HG03103 (cell line): ENCODE measurements around the gene NCAPH2.

Experiments
- ATAC-seq: cut with Tn5 transposase; IDR thresholded peaks from one replicate; pipeline ENCODE4 v1.9.1; 2021; ENCODE audit warnings: low read depth; ENCODE audit not compliant: unreplicated experiment

The NCAPH2 gene

GRCh38 chr22:50507991-50508884 lies at the start of gene NCAPH2:
Gene NCAPH2 (plus strand): TSS chr22:50508224. CDS start chr22:50508338, 114 bp downstream.
- ATAC-seq, result peak; percentile 63

DNA sequence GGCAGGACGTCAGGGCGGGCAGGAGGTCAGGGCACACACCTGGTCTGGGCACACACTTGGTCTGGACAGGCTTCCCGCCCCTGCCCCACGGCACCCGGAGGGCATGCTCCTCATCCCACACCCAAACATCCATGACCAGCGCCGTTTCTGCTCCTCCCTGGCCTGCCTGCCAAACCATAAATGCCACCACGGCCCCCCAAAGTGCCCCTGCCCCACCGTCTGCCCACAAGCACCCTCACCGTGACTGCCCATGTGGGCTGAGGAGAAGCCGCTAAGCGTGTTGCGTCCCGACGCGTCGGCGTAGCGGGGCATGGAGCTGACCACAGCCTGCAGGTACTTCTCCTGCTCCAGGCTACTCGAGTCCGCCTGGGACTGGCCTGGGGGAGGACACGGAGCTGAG lies 49.0 kb upstream of the NCAPH2 start:
- no peak for ATAC-seq

GRCh38 chr22:50459496-50460140 lies 48.4 kb upstream of the NCAPH2 start:
- ATAC-seq, result no peak

- no peak for ATAC-seq
Observed at GRCh38 chr22:50460938-50461337, 47.1 kb upstream of the NCAPH2 start.

DNA sequence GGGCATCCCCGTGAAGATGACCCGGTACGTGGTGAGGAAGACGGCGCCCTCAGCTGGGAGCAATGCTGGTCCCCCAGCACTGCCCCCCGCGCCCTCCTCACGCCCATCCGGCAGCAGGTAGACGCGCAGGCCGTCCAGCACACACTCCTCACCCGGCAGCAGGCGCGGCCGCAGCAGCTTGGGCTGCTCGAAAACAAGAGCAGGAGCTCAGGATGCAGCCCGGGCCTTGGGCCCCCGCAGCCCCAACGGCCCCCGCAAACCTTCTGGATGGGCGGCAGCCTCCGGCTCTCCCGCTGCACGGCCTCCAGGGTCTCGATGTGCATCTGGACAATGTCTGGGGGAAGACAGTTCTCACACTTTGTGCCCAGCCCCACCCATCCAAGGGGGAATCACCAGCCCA lies 46.5 kb upstream of the NCAPH2 start:
- no peak for ATAC-seq

DNA sequence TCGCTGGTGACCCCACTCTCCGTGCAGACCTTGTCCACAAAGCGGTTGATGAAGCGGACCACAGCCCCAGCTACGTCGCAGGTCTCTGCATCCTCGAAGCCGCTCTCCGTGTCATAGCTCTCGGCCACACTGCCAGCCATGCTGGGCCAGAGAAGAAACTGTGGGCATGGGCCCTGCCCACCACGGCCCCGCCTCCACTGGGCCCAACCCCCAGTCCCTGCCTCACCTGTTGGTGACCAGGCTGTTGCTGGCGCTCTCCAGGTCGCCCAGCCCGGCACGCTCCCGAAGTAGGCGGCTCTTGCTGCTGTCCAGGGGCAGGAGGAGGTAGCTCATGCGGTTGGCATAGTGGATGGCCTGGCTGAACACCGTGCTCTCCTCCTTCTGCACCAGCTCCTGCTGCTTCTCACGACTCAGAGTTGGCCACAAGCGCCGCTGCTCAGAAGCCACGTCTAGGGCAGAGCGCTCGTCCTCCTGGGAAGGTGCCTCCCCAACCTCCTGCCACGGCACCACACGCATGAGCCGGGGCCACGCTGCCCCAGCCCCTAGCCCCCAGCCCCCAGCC lies 46.0 kb upstream of the NCAPH2 start:
- no peak for ATAC-seq

GRCh38 chr22:50463188-50463900 lies 44.7 kb upstream of the NCAPH2 start:
- no peak for ATAC-seq

GRCh38 chr22:50464451-50464850 lies 43.6 kb upstream of the NCAPH2 start:
- no peak for ATAC-seq

GRCh38 chr22:50465066-50465930 lies 42.7 kb upstream of the NCAPH2 start:
- ATAC-seq, result no peak

DNA sequence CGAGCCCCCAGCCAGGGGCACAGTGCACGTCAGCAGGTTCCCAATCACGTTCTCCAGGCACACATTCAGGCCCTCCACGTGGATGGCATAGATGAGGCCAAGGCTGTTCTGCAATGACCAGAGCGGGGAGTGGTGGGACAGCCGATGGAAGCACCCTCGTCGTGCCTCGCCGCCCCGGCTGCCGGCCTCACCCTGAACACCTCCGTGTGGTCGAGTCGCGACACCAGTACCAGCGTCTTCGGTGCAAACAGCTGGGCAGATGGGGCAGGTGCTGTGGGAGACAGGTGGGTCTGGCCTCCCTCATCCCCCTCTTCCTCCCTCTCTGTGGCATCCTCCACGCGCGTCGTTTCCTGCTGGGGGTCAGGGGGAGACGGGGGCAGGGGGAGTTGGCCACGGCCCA lies 40.7 kb upstream of the NCAPH2 start:
- ATAC-seq, result no peak

DNA sequence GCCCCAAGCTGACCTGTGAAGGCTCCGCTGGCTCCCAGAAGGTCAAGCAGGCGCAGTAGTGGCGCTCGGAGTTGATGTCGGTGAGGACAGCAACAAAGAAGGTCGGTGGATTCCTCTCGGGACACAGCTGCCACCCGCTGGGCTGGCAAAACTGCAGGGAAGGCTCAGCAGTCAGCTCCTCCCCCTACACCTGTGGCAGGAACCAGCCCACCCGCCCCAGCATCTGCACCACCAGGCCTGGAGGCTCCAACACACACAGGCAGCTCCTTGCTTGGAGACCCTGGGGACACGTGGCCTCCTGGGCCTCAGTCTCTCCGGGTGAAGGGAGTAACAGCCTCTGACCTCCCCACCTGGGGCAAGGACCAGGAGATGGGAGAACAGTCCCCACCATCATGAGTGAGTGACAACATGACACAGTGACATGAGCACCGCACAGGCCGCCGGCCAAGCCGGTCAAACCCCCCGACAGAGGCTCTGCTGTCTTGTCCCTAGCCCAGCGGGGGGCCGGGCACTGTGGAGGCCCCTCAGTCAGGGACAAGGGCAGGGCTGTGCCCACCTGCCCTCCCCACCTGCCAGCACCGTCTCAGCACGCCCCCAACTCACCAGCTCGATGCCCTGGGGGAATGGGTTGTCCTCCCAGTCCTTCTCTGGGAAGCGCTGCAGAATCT lies 40.1 kb upstream of the NCAPH2 start:
- no peak for ATAC-seq

GRCh38 chr22:50468626-50469025 lies 39.4 kb upstream of the NCAPH2 start:
- ATAC-seq, result no peak

DNA sequence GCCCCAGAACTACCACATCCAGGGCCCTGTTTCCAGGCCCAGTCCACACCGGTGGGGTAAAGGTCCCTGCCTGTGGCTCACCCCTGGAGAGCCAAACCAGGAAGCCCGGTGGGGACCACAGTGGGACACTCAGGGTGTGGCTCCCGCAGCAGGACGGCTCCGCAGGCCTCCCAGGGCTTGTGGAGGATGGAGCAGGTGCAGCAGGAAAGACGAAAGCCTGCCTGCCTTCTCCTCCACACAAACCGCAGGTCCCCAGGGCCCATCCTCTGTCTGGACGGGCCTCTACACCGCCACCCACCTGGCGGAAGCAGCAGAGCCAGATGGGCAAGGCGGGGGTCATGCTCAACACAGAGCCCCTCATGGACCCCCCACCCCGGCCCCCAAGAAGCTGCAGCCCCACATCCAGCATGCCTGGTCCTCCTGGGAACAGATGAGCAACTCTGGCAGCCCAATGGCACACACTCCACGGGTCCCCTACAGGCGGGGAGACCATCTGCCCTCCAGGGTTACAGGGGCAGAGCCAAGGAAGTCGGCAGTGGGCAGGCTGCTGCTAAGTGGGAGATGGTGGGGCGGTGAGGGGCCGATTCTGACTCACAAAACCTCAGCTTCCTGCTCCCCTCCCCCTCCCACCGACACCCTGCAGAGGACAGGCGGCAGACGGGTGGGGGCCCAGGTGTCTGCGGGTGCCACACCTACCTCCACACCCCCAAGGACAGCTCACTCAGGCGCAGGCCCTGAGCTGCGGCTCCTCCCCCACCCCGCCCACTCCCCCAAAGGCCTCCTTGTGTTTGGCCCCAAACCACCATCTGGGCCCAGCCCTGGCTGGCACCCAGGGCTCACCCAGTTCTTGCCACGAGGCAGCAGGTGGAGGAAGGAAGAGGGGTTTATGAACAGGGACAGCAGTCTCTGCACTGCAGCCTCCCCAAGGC lies 38.4 kb upstream of the NCAPH2 start:
- ATAC-seq, result peak; percentile 47

GRCh38 chr22:50470491-50470890 lies 37.5 kb upstream of the NCAPH2 start:
- ATAC-seq, result no peak

DNA sequence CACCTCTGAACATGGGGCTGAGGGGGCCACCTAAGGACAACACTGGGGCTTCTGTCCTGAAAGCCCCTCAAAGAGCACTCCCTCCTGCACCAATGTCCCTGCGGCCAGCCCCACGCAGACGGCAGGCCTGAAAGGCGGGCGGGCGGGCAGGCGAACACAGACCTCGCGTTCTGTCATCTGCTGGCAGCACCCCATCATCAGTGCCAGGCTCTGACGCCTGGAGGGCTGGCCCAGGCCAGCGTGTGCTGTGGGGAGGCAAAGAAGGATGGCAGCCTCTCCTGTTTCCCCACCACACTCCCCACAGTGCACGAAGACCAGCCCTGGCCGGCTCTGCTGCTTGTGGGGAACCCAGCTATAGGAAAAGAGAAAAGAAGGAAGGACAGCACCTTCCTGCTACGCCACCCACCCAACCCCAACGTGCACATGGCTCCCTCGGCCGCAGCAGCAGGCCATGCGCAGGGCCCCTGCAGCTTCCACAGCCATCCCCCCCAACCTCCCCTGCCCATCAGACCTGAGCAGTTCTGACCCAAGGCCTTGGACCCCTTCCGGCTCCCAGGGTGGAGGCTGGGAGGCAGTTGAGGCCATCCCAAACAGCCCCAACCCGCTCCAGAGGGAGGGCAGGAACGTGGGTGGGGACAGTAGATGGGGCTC lies 36.7 kb upstream of the NCAPH2 start:
- ATAC-seq, result no peak

GRCh38 chr22:50471962-50472361 lies 36.1 kb upstream of the NCAPH2 start:
- no peak for ATAC-seq

DNA sequence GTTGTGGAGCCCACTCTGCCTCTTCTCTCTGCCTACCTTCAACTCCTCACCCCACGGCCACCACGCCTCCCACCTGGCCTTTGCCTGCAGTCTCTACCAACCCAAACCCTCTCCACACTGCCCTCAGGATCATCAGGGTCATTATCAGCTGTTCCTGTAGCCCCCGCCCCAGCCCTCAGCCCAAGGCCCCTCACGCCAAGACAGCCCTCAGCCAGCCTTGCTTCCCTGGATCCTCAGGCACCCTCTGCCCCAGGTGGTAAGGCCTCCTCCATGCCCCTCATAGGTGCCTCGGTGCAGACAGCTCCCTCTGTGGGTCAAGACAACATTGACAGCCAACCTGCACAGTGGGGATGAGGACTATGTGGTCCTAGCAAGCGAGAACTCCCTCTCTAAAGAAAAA lies 34.9 kb upstream of the NCAPH2 start:
- ATAC-seq, result no peak
